Measurements from ENCODE around the gene ZFYVE28. TPM values are rescaled to one million over a fixed set of nuclear protein-coding genes. Genes with fewer than 3 reads are reported as not detected.

The ZFYVE28 gene
- total and polyA plus RNA-seq, 10 of the 15 experiments (the other 5 are each of a cell fraction or from before 2014, with no cell fraction given) = 0.06 to 1.9 (median 0.22) TPM; not detected in 1

DNA sequence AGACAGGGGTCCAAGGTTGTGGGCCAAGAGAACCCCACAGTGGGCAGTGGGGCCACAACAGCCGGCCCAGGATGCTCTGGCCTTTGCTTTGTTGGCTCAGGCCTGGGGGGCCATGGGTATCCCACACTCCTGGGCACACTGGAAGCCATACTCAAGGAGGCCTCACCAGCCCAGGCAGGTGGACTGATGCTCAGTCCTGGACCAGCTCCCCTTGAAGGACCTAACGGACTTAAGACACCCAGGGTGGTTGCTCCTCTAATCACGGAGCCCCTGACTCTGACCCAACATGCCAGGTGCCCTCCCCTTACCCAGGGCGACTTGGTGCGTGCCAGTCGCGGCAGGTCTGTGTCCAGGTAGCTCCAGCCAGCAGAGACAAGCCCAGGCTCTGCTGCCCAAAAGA is 50.8 kb downstream of the ZFYVE28 start:
- FAIRE-seq (no peak), DNase-seq (ENCODE audit: low read depth, low spot score) (no peak), ATAC-seq (no peak)
- H2AFZ ChIP-seq (ENCODE audit: control insufficient read depth, low read depth, low read length) = no peak overlapping the region
- no peak overlapping the region for H3K9ac ChIP-seq (ENCODE audit: control insufficient read depth, insufficient read depth, low read length)
- H4K20me1 ChIP-seq (ENCODE audit: control insufficient read depth, insufficient read depth) = no peaks in the 10 kb centered on the region
- 17% methylated on average over 7 of the region's 7 CpGs for WGBS (ENCODE audit: insufficient coverage, insufficient replicate concordance, low lambda C conversion rate, missing lambda C conversion rate)
- H3K4me3 ChIP-seq = no peak overlapping the region
- intact Hi-C loops (cut with micrococcal nuclease; ENCODE audit: unreplicated experiment) = no loop called here
- H3K27ac ChIP-seq (ENCODE audit: control insufficient read depth, insufficient read depth) = no peak overlapping the region
- H3K36me3 ChIP-seq (ENCODE audit: control insufficient read depth in 2 of 2, insufficient read depth in 2 of 2, low read length in 1 of 2) = no peaks in the 10 kb centered on the region
- in situ Hi-C loops (cut with MboI) = no loop called here
- ChIA-PET POLR2A (no interaction called here), SMC1A (ENCODE audit: uncharacterized antibody, unreplicated experiment) (no interaction called here), RAD21 (ENCODE audit: unreplicated experiment) (no interaction called here), CTCF (no interaction called here)
- no peaks in the 10 kb centered on the region for H3K4me1 ChIP-seq (ENCODE audit: control insufficient read depth, insufficient read depth, low read length)
- BruUV-seq (replicated peaks) = no TSS peak
- no peaks in the 10 kb centered on the region; the same call in 2 of the 3 replicates for H3K9me3 ChIP-seq (replicated peaks; ENCODE audit: control insufficient read depth, insufficient read depth, low read length)
- H3K27me3 ChIP-seq (replicated peaks in 1 of 2; ENCODE audit: control insufficient read depth in 2 of 2, insufficient read depth in 2 of 2, low read length in 1 of 2) = no peaks in the 10 kb centered on the region
- H3K79me2 ChIP-seq (ENCODE audit: control insufficient read depth, insufficient read depth, low read length) = no peaks in the 10 kb centered on the region
- no peak overlapping the region for H3K4me2 ChIP-seq (ENCODE audit: control insufficient read depth, insufficient read depth)
- TF ChIP-seq TCF7 (IDR thresholded peaks at IDR 0.05; ENCODE audit: borderline replicate concordance) = no peak

DNA sequence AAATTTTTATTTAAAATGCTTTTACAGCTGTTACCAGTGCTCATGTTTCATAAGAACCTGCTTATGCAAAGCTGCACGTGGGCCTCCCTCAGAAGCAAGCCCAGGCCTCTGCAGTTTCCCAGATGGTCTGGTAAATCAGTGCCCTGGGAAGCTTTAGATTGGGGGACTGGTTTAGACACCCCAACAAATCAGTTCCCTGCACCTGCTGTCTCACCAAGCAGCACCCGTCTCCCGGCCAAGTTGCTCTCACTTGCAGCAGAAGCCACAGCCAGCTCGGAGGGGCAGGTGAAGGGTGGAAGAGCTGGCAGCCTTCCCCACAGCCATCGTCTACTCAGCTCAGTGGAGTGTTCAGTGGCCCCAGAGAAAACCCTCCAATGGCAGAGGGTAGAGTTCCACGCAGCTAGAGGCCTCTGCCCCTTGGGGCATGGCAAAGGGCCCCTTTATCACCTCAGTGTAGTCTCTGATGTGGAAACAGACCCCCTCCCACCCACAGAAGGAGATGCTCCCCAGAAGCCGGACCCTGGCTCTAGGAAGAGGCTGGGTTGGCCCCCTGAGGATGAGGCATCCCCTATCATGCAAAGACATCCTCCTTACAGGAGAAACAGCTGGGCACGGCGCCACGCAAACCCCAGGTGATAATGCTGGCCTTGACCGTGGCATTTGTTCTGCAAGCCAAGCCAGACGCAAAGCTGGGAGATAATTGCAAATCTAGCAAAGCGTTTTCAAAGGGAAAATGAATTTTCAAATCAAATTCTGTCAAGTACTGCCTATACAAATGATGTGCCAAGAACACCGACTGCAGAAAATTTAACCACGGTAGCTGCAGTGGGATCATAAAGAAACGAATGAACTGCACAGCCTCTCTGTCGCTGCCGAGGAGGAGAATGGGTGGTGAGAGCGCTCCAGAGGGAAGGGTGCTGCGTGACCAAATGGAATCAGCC is 51.9 kb downstream of the ZFYVE28 start:
- ChIA-PET SMC1A (ENCODE audit: uncharacterized antibody, unreplicated experiment) (no interaction called here), RAD21 (ENCODE audit: unreplicated experiment) (no interaction called here), CTCF (no interaction called here), POLR2A (no interaction called here)
- no peaks in the 10 kb centered on the region for H3K79me2 ChIP-seq (ENCODE audit: control insufficient read depth, insufficient read depth, low read length)
- H3K9ac ChIP-seq (ENCODE audit: control insufficient read depth, insufficient read depth, low read length) = no peak overlapping the region
- H3K27ac ChIP-seq (ENCODE audit: control insufficient read depth, insufficient read depth) = no peak overlapping the region
- H3K9me3 ChIP-seq (replicated peaks; ENCODE audit: control insufficient read depth, insufficient read depth, low read length) = no peaks in the 10 kb centered on the region; the same call in 2 of the 3 replicates
- WGBS (ENCODE audit: insufficient coverage, insufficient replicate concordance, low lambda C conversion rate, missing lambda C conversion rate) = 50% methylated on average over 20 of the region's 20 CpGs
- no peak for FAIRE-seq
- intact Hi-C loops (cut with micrococcal nuclease; ENCODE audit: unreplicated experiment) = no loop called here
- no peaks in the 10 kb centered on the region for H3K4me1 ChIP-seq (ENCODE audit: control insufficient read depth, insufficient read depth, low read length)
- no peak for ATAC-seq
- no peak overlapping the region for H3K4me2 ChIP-seq (ENCODE audit: control insufficient read depth, insufficient read depth)
- H3K4me3 ChIP-seq = no peak overlapping the region
- no peaks in the 10 kb centered on the region for H4K20me1 ChIP-seq (ENCODE audit: control insufficient read depth, insufficient read depth)
- in situ Hi-C loops (cut with MboI) = no loop called here
- H2AFZ ChIP-seq (ENCODE audit: control insufficient read depth, low read depth, low read length) = no peak overlapping the region
- no TSS peak for BruUV-seq (replicated peaks)
- H3K27me3 ChIP-seq (replicated peaks in 1 of 2; ENCODE audit: control insufficient read depth in 2 of 2, insufficient read depth in 2 of 2, low read length in 1 of 2) = no peaks in the 10 kb centered on the region
- no peak for DNase-seq (ENCODE audit: low read depth, low spot score)
- H3K36me3 ChIP-seq (ENCODE audit: control insufficient read depth in 2 of 2, insufficient read depth in 2 of 2, low read length in 1 of 2) = no peaks in the 10 kb centered on the region
- no peak for TF ChIP-seq BCL3 (IDR thresholded peaks at IDR 0.05; ENCODE audit: borderline replicate concordance, insufficient read depth, low read depth, low read length, poor library complexity, severe bottlenecking)
- no peak for TF ChIP-seq HDAC6 (IDR thresholded peaks at IDR 0.05; ENCODE audit: unreplicated experiment)
- TF ChIP-seq ZZZ3 (IDR thresholded peaks at IDR 0.05; ENCODE audit: control insufficient read depth, insufficient read length, low read depth) = no peak
- no peak for TF ChIP-seq POU2F2 (IDR thresholded peaks at IDR 0.05; ENCODE audit: borderline replicate concordance, low read depth, low read length)
- no peak for TF ChIP-seq YBX1 (IDR thresholded peaks at IDR 0.05)
- TF ChIP-seq CTCF (IDR thresholded peaks at IDR 0.05 in 2 of 3, conservative IDR thresholded peaks at IDR 0.05 in 1 of 3; ENCODE audit: control insufficient read depth in 2 of 3, extremely low read depth in 1 of 3, insufficient read depth in 1 of 3, low read depth in 3 of 3, low read length in 3 of 3) = no peak
- TF ChIP-seq KAT2A (conservative IDR thresholded peaks at IDR 0.05; ENCODE audit: control insufficient read depth, low read depth, low read length) = no peak
- TF ChIP-seq CHD1 (IDR thresholded peaks at IDR 0.05; ENCODE audit: low read depth, low read length) = no peak
- TF ChIP-seq ATF3 (IDR thresholded peaks at IDR 0.05; ENCODE audit: borderline replicate concordance, extremely low read depth, low read depth, low read length) = no peak

All from GM12878 (cell line).